Small intestine (tissue), 7 donors: ENCODE results near the gene PARD3B. TPM values are rescaled to one million over a fixed set of nuclear protein-coding genes. Genes with fewer than 3 reads are reported as not detected.

Source experiments
- DNase-seq, 2 donors: peaks; one replicate each; pipeline versions ENCODE4 v3.0.0 to v3.0.0-alpha.2; 2013
- FAIRE-seq: peaks from 2 replicates; lab custom pipeline; 2012; peaks lifted over from hg19 to GRCh38; lab: Jason Lieb, UNC
- H3K27ac ChIP-seq, 3 donors: one replicate each; pipeline ENCODE4 v1.5.1; 2013; ENCODE audit warnings: low read length in 2 of 3, mild to moderate bottlenecking in 2 of 3, control low read depth in 1 of 3, inconsistent platforms in 1 of 3, low read depth in 1 of 3, moderate library complexity in 1 of 3
- H3K27me3 ChIP-seq, 3 donors: one replicate each; pipeline ENCODE4 v1.6.1; 2013; ENCODE audit warnings: low read length in 3 of 3, inconsistent platforms in 1 of 3; ENCODE audit not compliant: control insufficient read depth in 3 of 3, insufficient read depth in 3 of 3
- H3K36me3 ChIP-seq, 3 donors: one replicate each; pipeline ENCODE4 v1.6.1; 2013; ENCODE audit warnings: low read length in 3 of 3, inconsistent platforms in 1 of 3, low read depth in 1 of 3, mild to moderate bottlenecking in 1 of 3, moderate library complexity in 1 of 3; ENCODE audit not compliant: control insufficient read depth in 3 of 3, insufficient read depth in 2 of 3
- H3K4me1 ChIP-seq, 3 donors: one replicate each; pipeline ENCODE4 v1.6.1; 2013; ENCODE audit warnings: low read length in 2 of 3, inconsistent platforms in 1 of 3, low read depth in 1 of 3, mild to moderate bottlenecking in 1 of 3, moderate library complexity in 1 of 3; ENCODE audit not compliant: control insufficient read depth in 3 of 3, insufficient read depth in 2 of 3
- H3K4me3 ChIP-seq, 3 donors: one replicate each; pipeline ENCODE4 v1.5.1; 2013; ENCODE audit warnings: low read length in 3 of 3, control low read depth in 1 of 3, inconsistent platforms in 1 of 3, low read depth in 1 of 3, mild to moderate bottlenecking in 1 of 3, moderate library complexity in 1 of 3
- H3K9me3 ChIP-seq, 2 donors: one replicate each; pipeline ENCODE4 v1.6.1; 2013; ENCODE audit warnings: low read depth in 1 of 2, low read length in 1 of 2; ENCODE audit not compliant: control insufficient read depth in 2 of 2, insufficient read depth in 1 of 2
- WGBS, 3 donors: extraction: QIAGEN DNeasy Blood & Tissue Kit; methylation state at CpG; one replicate each; pipeline ENCODE4 v1.1.7; 2013; 5-methylcytosine and 5-hydroxymethylcytosine counted together
- polyA plus RNA-seq, 4 donors: library from polyadenylated mRNA; stranded (reverse) in 3 of 4; unstranded in 1 of 4; fragments of 200-250 nt in 3 of 4; fragments of 120-200 nt in 1 of 4; gene quantifications; one replicate each; pipeline versions ENCODE4 v1.2.1 to v1.2.3, GENCODE V29; 2013
- donor health status: healthy with polysubstance abuse.
- donor health status: control.
- donor health status: control.
- donor health status: Bipolar disorder and iron deficiency.
- donor health status: healthy.

PARD3B gene
- polyA plus RNA-seq, 4 donors = 2.8 to 10.7 (median 3.6) TPM

DNA sequence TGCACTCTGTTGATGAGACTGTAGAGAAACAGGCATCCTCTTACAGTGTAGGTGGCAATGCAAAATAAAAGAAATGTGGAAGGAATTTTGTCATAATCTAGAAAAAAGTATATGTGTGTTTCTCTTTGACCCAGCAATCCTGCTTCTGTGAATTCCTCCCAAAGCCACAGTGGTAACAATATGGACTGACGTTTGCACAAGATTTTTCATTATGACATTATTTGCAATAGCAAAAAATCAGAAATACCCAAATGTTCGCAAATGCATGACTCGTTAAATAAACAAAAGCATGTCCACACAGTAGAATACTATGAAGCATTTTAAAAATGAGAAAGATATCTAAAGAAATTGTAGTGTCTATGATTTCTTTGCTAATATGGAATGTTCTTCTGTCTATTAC lies 881.8 kb downstream of the PARD3B start:
- DNase-seq (no peak), FAIRE-seq (no peak)
- 68 to 80% (median 73%) methylated on average over 3 of the region's 3 CpGs for WGBS, 3 donors
- H3K4me3 ChIP-seq = no peak overlapping the region
- H3K9me3 ChIP-seq = no peaks in the 10 kb centered on the region
- no peak overlapping the region for H3K27ac ChIP-seq
- no peaks in the 10 kb centered on the region for H3K36me3 ChIP-seq
- no peaks in the 10 kb centered on the region for H3K27me3 ChIP-seq
- no peaks in the 10 kb centered on the region for H3K4me1 ChIP-seq

DNA sequence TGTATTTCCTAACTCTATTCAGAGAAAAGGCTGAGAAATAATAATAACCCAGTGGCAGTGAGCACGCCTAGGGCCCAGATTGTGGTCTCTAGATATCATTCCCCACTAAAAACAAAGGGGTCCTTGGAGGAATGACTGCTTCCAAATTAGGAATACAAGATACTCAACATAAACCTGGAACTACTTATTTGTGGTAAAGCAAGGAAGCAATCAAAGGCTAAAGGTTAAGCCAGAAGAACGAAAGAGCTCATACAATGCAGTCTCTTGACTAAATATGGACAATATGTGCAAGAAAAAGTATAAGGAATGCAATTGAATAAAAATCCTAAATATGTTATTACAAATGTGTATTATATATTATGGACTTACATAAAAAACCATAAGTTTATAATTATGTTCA lies 883.5 kb downstream of the PARD3B start:
- Histone ChIP-seq H3K4me1 (no peaks in the 10 kb centered on the region), H3K4me3 (no peak overlapping the region), H3K9me3 (no peaks in the 10 kb centered on the region), H3K36me3 (no peaks in the 10 kb centered on the region), H3K27ac (no peak overlapping the region), H3K27me3 (no peaks in the 10 kb centered on the region)
- WGBS, 3 donors = 88 to 90% (median 89%) methylated on average over 2 of the region's 2 CpGs
- DNase-seq (no peak), FAIRE-seq (no peak)

DNA sequence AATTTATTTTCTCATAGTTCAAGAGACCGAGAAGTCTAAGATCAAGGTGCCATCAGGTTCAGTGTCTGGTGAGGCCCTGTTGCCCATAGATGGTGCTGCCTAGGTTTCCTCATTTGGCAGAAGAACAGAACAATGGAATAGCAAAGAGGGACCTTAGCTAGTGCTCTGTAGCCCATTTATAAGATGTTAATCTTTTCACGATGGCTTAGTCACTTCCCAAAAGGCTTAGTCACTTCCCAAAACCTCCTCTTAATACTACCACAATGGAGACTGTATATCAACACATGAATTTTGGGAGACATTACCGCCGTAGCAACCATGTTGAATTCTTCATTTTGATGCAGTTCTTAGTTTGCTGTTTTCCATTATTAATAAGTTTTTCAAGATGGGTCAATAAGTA lies 890.7 kb downstream of the PARD3B start:
- WGBS, 3 donors = 90 to 97% (median 91%) methylated on average over 4 of the region's 4 CpGs
- no peak for FAIRE-seq

DNA sequence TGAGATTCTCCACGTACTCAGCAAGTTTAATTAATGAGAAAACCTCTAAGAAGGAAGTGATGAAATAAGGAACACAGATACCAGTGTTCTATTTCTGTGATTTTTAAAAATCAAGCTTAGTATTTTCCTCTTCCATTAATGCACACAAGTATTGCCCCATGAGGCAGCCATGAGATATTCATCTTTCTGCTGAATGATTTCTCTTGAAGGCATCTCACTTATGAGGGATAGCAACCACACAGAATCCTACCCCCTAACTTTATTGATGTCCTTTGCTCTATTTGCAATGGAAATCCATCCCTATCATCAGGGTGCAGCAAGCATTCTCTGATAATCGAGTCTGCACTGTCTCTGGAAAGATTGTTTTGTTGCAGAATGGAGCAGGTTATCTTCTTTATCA lies 893.0 kb downstream of the PARD3B start:
- no peaks in the 10 kb centered on the region for H3K27me3 ChIP-seq
- no peak for DNase-seq
- H3K4me3 ChIP-seq = no peak overlapping the region
- H3K36me3 ChIP-seq = no peaks in the 10 kb centered on the region
- no peaks in the 10 kb centered on the region for H3K4me1 ChIP-seq
- H3K27ac ChIP-seq = no peak overlapping the region
- peaks cover 0 to 5% of the 10 kb centered on the region in 2 donors for H3K9me3 ChIP-seq
- WGBS, 3 donors = 66 to 75% (median 72%) methylated on average over 2 of the region's 2 CpGs
- FAIRE-seq = no peak

More for the DNA sequence above, 890.7 kb downstream of the PARD3B start:
- no peak for DNase-seq
- no peak overlapping the region for H3K27ac ChIP-seq
- no peaks in the 10 kb centered on the region for H3K36me3 ChIP-seq
- H3K4me1 ChIP-seq = no peaks in the 10 kb centered on the region
- no peaks in the 10 kb centered on the region for H3K27me3 ChIP-seq
- no peaks in the 10 kb centered on the region for H3K9me3 ChIP-seq
- H3K4me3 ChIP-seq = no peak overlapping the region

DNA sequence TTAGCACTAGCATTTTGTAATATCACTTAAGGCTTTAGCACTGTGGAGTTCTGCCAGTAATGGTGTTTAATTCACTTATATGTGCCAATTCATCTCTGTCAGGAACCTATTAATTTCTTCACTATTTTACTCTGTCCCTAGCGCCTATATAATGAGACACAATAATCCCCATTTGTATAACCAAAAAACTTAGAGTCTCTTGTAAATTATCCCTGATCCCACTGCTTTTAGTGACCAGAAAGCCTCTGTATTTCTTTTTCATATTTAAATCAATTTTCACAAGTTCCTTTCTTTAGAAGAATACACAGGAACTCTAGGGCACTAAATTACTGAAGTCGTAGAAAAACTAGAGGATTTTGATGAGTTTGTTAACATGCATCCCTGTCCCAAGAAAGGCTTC lies 894.3 kb downstream of the PARD3B start:
- Histone ChIP-seq H3K9me3 (peaks cover 0 to 11% of the 10 kb centered on the region in 2 donors), H3K27me3 (no peaks in the 10 kb centered on the region), H3K27ac (no peak overlapping the region), H3K4me3 (no peak overlapping the region), H3K36me3 (peaks cover 0 to 3% (median 0%) of the 10 kb centered on the region in 3 donors), H3K4me1 (no peaks in the 10 kb centered on the region)
- FAIRE-seq (no peak), DNase-seq (no peak)
- WGBS, 3 donors = 87 to 91% (median 90%) methylated on average over 2 of the region's 2 CpGs

DNA sequence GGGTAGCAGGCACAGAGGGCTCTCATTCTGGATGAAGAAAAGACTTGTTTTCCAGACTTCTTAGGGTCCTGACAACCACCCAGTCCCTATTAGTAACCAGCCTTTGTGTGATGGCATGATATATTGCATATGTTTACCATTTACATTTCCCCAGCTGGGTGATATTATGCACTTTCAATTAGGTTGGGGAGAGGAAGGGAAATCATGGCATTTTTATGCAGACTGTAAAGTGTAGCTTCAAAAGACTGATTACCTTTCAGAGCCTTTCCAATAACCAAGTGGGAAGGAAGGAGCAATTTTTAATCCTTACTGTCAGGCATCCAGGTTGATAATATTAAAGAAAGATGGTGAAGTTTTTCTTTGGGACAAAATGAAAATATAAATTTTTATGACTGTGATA lies 896.2 kb downstream of the PARD3B start:
- H3K36me3 ChIP-seq = peaks cover 0 to 8% (median 0%) of the 10 kb centered on the region in 3 donors
- no peaks in the 10 kb centered on the region for H3K27me3 ChIP-seq
- H3K4me1 ChIP-seq = no peaks in the 10 kb centered on the region
- DNase-seq (no peak), FAIRE-seq (no peak)
- H3K4me3 ChIP-seq = no peak overlapping the region
- peaks cover 0 to 11% of the 10 kb centered on the region in 2 donors for H3K9me3 ChIP-seq
- H3K27ac ChIP-seq = no peak overlapping the region

DNA sequence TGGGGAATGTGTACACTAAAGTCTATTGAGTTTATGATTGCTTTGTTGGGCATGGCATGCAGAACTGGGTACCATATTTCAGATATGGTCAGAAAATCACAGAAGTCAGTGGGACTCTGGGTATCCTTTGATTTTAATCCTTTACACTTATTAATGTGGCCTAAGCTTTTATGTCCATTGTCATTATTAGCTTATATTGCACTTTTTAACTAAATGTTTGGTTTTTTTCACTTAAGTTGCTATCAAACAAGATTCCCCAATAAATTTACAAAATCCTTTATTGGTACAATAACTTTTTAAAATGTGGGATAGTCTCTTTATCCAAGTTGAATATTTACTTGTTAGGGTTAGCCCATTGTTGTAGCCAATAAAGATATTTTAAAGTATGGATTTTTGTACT lies 902.9 kb downstream of the PARD3B start:
- FAIRE-seq = no peak

DNA sequence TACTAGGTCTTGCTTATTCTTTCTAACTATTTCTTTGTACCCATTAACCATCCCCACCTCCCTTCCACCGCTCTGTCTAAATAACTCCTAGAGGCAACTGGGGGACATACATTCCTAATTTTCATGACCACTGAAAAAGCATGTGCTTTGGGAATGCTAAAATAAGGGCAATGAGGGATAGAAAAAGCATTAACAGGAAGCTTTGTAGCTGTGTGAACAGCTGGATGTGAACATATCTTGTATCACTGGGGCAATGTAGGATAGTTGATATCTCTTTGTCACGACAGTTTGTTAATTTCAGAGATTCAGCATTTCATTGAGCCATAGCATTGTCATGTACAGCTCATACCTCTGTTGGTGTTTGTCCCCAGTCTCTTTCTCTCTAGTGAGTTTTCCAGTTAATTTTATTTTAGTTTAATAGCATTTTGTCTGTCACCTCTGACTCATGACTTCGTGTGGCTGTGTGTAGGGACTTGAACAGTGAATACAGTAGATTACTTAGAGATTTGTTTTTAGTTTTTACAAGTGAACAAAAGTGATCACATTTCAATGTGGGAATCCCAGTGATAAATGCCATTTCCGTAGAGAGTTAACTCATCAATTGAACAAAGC lies 906.7 kb downstream of the PARD3B start:
- FAIRE-seq = no peak
- 69 to 92% (median 90%) methylated on average over 4 of the region's 4 CpGs for WGBS, 3 donors
- Histone ChIP-seq H3K9me3 (no peaks in the 10 kb centered on the region), H3K4me1 (no peaks in the 10 kb centered on the region), H3K27me3 (no peaks in the 10 kb centered on the region), H3K27ac (no peak overlapping the region), H3K36me3 (no peaks in the 10 kb centered on the region), H3K4me3 (no peak overlapping the region)
- no peak for DNase-seq

More for the DNA sequence above, 902.9 kb downstream of the PARD3B start:
- H3K27ac ChIP-seq = no peak overlapping the region
- H3K4me3 ChIP-seq = no peak overlapping the region
- H3K27me3 ChIP-seq = no peaks in the 10 kb centered on the region
- no peaks in the 10 kb centered on the region for H3K4me1 ChIP-seq
- H3K36me3 ChIP-seq = peaks cover 0 to 8% (median 0%) of the 10 kb centered on the region in 3 donors
- no peak for DNase-seq
- peaks cover 0 to 6% of the 10 kb centered on the region in 2 donors for H3K9me3 ChIP-seq

DNA sequence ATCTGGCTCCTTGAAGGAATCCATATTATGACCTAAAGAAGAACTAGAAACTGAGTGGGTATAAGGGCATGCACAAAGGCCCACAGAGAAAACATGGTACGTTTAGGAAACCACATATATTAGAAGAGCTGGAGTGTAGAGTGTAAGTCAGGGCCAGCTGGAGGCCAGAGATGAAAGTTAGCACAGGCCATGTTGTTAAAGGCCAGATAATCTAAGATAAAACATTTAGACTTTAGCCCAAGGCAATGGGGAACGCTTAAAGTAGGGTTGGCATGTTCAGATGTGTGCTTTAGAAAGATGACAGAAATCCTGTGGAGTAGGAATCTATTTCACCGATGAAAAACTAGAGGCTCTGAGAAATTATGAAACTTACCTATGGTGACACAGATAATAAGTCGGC lies 907.9 kb downstream of the PARD3B start:
- no peaks in the 10 kb centered on the region for H3K36me3 ChIP-seq
- no peak overlapping the region for H3K27ac ChIP-seq
- DNase-seq (no peak), FAIRE-seq (no peak)
- 58 to 80% (median 60%) methylated on average over 4 of the region's 4 CpGs for WGBS, 3 donors
- no peaks in the 10 kb centered on the region for H3K27me3 ChIP-seq
- H3K4me1 ChIP-seq = no peaks in the 10 kb centered on the region
- no peak overlapping the region for H3K4me3 ChIP-seq
- no peaks in the 10 kb centered on the region for H3K9me3 ChIP-seq
